Mesenchymal stem cell (in vitro differentiated cells and primary cell): ENCODE data around the gene ZACN.

Experiments
- DNase-seq: peaks from one replicate; pipeline ENCODE4 v3.0.0-alpha.2; 2013
- H2AFZ ChIP-seq: one replicate; pipeline ENCODE4 v1.6.1; 2013; ENCODE audit warnings: low read depth, mild to moderate bottlenecking, control low read depth, inconsistent platforms, low read length, moderate library complexity
- H2AK5ac ChIP-seq: 2 replicates; pipeline ENCODE4 v1.6.1; 2013; ENCODE audit warnings: low read length, moderate library complexity, mild to moderate bottlenecking, inconsistent platforms; ENCODE audit not compliant: severe bottlenecking
- H2BK120ac ChIP-seq: one replicate; pipeline ENCODE4 v1.6.1; 2013; ENCODE audit warnings: low read depth, mild to moderate bottlenecking, inconsistent platforms, low read length, moderate library complexity
- H2BK12ac ChIP-seq, 2 experiments: one replicate each; pipeline ENCODE4 v1.6.1; 2013; ENCODE audit warnings: inconsistent platforms in 2 of 2, low read length in 2 of 2, mild to moderate bottlenecking in 2 of 2, moderate library complexity in 2 of 2, control low read depth in 1 of 2
- H2BK15ac ChIP-seq: one replicate; pipeline ENCODE4 v1.6.1; 2013; ENCODE audit warnings: mild to moderate bottlenecking, low read depth, inconsistent platforms; ENCODE audit not compliant: poor library complexity, severe bottlenecking
- H2BK5ac ChIP-seq: 2 replicates; pipeline ENCODE4 v1.6.1; 2013; ENCODE audit warnings: low read depth, mild to moderate bottlenecking, low read length, control low read depth, inconsistent platforms; ENCODE audit not compliant: poor library complexity, severe bottlenecking
- H3K14ac ChIP-seq, 2 experiments: one replicate each; pipeline ENCODE4 v1.6.1; 2013; ENCODE audit warnings: inconsistent platforms in 2 of 2, low read length in 2 of 2, control low read depth in 1 of 2, mild to moderate bottlenecking in 1 of 2, moderate library complexity in 1 of 2
- H3K18ac ChIP-seq, 2 experiments: one replicate each; pipeline ENCODE4 v1.6.1; 2013; ENCODE audit warnings: inconsistent platforms in 2 of 2, low read length in 2 of 2, control low read depth in 1 of 2, low read depth in 1 of 2, mild to moderate bottlenecking in 1 of 2
- H3K23ac ChIP-seq, 2 experiments: one replicate each; pipeline ENCODE4 v1.6.1; 2013; ENCODE audit warnings: inconsistent platforms in 2 of 2, low read length in 2 of 2, mild to moderate bottlenecking in 2 of 2, moderate library complexity in 2 of 2, control low read depth in 1 of 2
- H3K27ac ChIP-seq: 2 replicates; pipeline ENCODE4 v1.5.1; 2013; ENCODE audit warnings: mild to moderate bottlenecking, moderate library complexity, low read length, control low read depth, inconsistent platforms; ENCODE audit not compliant: poor library complexity, severe bottlenecking
- H3K27me3 ChIP-seq, 2 experiments: 2 replicates each; pipeline versions ENCODE4 v1.6.1 to v1.7.0; 2013; ENCODE audit warnings: low read length in 2 of 2, mild to moderate bottlenecking in 2 of 2, moderate library complexity in 2 of 2, control low read depth in 1 of 2, inconsistent platforms in 1 of 2; ENCODE audit not compliant: control insufficient read depth in 1 of 2, insufficient read depth in 1 of 2
- H3K36me3 ChIP-seq, 2 experiments: 2 replicates each; pipeline versions ENCODE4 v1.6.1 to v1.7.0; 2013; ENCODE audit warnings: low read length in 2 of 2, control low read depth in 1 of 2, inconsistent platforms in 1 of 2, low read depth in 1 of 2, mild to moderate bottlenecking in 1 of 2; ENCODE audit not compliant: insufficient read depth in 2 of 2, control insufficient read depth in 1 of 2
- H3K4ac ChIP-seq, 2 experiments: one replicate each; pipeline ENCODE4 v1.6.1; 2013; ENCODE audit warnings: inconsistent platforms in 2 of 2, low read length in 2 of 2, mild to moderate bottlenecking in 2 of 2, moderate library complexity in 2 of 2, control low read depth in 1 of 2, low read depth in 1 of 2
- H3K4me1 ChIP-seq: 2 replicates; pipeline ENCODE4 v1.6.1; 2013; ENCODE audit warnings: low read depth, low read length, control low read depth; ENCODE audit not compliant: control insufficient read depth, insufficient read depth
- H3K4me2 ChIP-seq: 2 replicates; pipeline ENCODE4 v1.6.1; 2013; ENCODE audit warnings: low read length, mild to moderate bottlenecking, inconsistent platforms; ENCODE audit not compliant: poor library complexity, severe bottlenecking
- H3K4me3 ChIP-seq, 2 experiments: 2 replicates each; pipeline versions ENCODE4 v1.5.1 to v1.7.0; 2013; ENCODE audit warnings: low read length in 2 of 2, mild to moderate bottlenecking in 2 of 2, control low read depth in 1 of 2, low read depth in 1 of 2; ENCODE audit not compliant: insufficient read depth in 1 of 2
- H3K79me1 ChIP-seq: replicated peaks from 2 replicates; pipeline ENCODE4 v1.6.1; 2013; ENCODE audit warnings: mild to moderate bottlenecking, control low read depth, low read length, inconsistent platforms; ENCODE audit not compliant: poor library complexity, severe bottlenecking
- H3K9ac ChIP-seq: 2 replicates; pipeline ENCODE4 v1.7.0; 2013; ENCODE audit warnings: mild to moderate bottlenecking, low read length, moderate library complexity
- H3K9me3 ChIP-seq: 2 replicates; pipeline ENCODE4 v1.7.0; 2013; ENCODE audit warnings: mild to moderate bottlenecking, low read length; ENCODE audit not compliant: control insufficient read depth
- H4K8ac ChIP-seq: one replicate; pipeline ENCODE4 v1.6.1; 2013; ENCODE audit warnings: inconsistent platforms, mild to moderate bottlenecking, low read length, moderate library complexity
- H4K91ac ChIP-seq: one replicate; pipeline ENCODE4 v1.6.1; 2013; ENCODE audit warnings: mild to moderate bottlenecking, low read length, inconsistent platforms
- WGBS: methylation state at CpG from one replicate; pipeline ENCODE4 v1.1.7; 2013; ENCODE audit warnings: mixed read lengths; 5-methylcytosine and 5-hydroxymethylcytosine counted together

ZACN gene

DNA sequence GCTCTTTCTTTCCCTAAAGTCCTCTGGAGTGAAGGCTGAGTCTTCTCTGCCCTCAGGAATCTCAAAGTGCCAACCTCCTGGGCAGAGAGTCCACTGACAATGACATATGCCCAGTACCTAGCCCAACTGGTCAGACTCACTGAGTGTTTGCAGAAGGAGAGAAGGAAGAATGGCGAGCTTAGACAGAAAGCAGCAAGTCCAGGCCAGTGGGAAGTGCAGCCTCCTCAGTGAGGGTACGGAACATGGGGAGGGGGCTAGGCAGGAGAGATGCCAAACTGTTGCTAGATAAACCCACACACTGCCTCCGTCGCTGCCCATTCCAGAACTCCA is 23.9 kb downstream of the ZACN start:
- 6% methylated on average over 4 of the region's 4 CpGs for WGBS
- H3K14ac ChIP-seq: peak overlapping the region in 1 of 2 experiments; percentile 22

DNA sequence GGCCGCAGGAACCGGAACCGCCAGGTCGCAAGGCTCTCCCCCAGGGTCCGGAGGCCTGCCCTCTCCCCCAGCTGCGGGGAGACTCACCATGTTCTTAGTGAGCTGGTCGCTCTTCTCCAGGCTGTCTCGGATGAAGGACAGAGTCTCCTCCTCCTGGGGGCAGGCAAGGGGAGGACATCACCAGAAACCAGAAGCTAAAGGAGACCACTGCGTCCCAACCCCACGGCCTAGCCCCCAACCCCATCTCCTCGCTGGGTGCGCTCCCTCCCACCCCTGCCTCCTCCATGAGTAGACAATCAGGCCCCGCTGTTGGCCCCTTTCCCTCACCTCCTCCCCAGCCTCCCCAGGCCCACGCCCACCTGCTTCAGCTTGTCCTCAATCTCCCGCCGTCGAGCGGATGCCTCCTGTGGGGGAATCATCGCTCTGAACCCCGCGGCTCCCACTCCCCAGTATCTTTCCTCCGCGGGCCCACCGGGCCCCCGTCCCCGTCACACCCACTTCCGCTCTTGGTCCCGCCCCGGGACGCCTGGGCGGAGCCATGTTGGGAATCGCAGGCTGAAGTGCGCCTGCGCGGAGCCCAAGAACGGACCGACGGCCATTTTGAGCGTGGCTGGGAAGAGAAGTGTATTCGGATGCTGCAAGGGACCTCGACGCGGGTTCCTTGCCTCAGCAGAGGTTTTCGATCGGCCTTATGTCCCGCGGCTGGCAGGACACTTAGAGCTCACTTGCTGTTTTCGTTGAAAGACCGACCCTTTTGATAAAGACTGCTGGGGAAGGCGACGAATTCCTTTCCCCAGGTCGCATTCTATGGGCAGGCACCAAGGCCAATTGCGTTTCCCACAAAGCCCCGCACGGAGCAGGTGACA is 24.5 kb downstream of the ZACN start, which contains the start of gene EXOC7:
Gene EXOC7 (minus strand): TSS at position 514 of the 866 bp plus-strand sequence. CDS start 95 bp downstream, at position 419.
- peaks cover 15% of the 10 kb centered on the region for H3K4me1 ChIP-seq
- 6% methylated on average over 52 of the region's 55 CpGs for WGBS
- DNase-seq: peak; percentile 91
- H3K18ac ChIP-seq: peak within 1 kb of the TSS; percentile 93 to 95
- H3K9me3 ChIP-seq: no peaks in the 10 kb centered on the region
- H3K27me3 ChIP-seq: no peaks in the 10 kb centered on the region
- H2BK120ac ChIP-seq: peak within 1 kb of the TSS; percentile 90
- peak within 1 kb of the TSS; percentile 73 for H3K4me2 ChIP-seq
- H4K91ac ChIP-seq: peak within 1 kb of the TSS; percentile 95
- H4K8ac ChIP-seq: peak within 1 kb of the TSS; percentile 100
- H3K79me1 ChIP-seq: peaks cover 17% of the 10 kb centered on the region
- peak within 1 kb of the TSS; percentile 71 for H3K27ac ChIP-seq
- H2BK5ac ChIP-seq: peak within 1 kb of the TSS; percentile 22
- H2BK12ac ChIP-seq: peak within 1 kb of the TSS in 1 of 2 experiments; percentile 39
- H3K9ac ChIP-seq: peak within 1 kb of the TSS; percentile 84
- peak within 1 kb of the TSS; percentile 95 for H2AK5ac ChIP-seq
- peaks cover 24 to 31% of the 10 kb centered on the region in 2 experiments for H3K36me3 ChIP-seq
- H3K23ac ChIP-seq: peak within 1 kb of the TSS in 1 of 2 experiments; percentile 80
- H3K4me3 ChIP-seq: peak within 1 kb of the TSS; percentile 81 to 86
- peak within 1 kb of the TSS; percentile 91 to 99 for H3K4ac ChIP-seq
- no peak within 1 kb of the TSS for H2BK15ac ChIP-seq
- peak within 1 kb of the TSS in 1 of 2 experiments; percentile 73 for H3K14ac ChIP-seq
- H2AFZ ChIP-seq: peak within 1 kb of the TSS; percentile 78

More for the DNA sequence above, 23.9 kb downstream of the ZACN start:
- Histone ChIP-seq H4K91ac (peak overlapping the region; percentile 54), H3K27ac (peak overlapping the region; percentile 71), H3K4me2 (peak overlapping the region; percentile 56), H3K23ac (peak overlapping the region in 1 of 2 experiments; percentile 47), H3K9me3 (no peaks in the 10 kb centered on the region), H2BK12ac (no peak overlapping the region), H3K79me1 (peaks cover 18% of the 10 kb centered on the region), H2AK5ac (no peak overlapping the region), H2BK5ac (no peak overlapping the region), H2BK15ac (no peak overlapping the region), H3K9ac (peak overlapping the region; percentile 84), H4K8ac (peak overlapping the region; percentile 59), H3K4me3 (peak overlapping the region; percentile 81 to 86), H3K18ac (peak overlapping the region; percentile 2 to 70), H2BK120ac (no peak overlapping the region), H3K36me3 (peaks cover 25 to 32% of the 10 kb centered on the region in 2 experiments), H3K27me3 (no peaks in the 10 kb centered on the region), H3K4ac (peak overlapping the region; percentile 21 to 59), H3K4me1 (peaks cover 15% of the 10 kb centered on the region), H2AFZ (peak overlapping the region; percentile 33)
- DNase-seq: no peak

DNA sequence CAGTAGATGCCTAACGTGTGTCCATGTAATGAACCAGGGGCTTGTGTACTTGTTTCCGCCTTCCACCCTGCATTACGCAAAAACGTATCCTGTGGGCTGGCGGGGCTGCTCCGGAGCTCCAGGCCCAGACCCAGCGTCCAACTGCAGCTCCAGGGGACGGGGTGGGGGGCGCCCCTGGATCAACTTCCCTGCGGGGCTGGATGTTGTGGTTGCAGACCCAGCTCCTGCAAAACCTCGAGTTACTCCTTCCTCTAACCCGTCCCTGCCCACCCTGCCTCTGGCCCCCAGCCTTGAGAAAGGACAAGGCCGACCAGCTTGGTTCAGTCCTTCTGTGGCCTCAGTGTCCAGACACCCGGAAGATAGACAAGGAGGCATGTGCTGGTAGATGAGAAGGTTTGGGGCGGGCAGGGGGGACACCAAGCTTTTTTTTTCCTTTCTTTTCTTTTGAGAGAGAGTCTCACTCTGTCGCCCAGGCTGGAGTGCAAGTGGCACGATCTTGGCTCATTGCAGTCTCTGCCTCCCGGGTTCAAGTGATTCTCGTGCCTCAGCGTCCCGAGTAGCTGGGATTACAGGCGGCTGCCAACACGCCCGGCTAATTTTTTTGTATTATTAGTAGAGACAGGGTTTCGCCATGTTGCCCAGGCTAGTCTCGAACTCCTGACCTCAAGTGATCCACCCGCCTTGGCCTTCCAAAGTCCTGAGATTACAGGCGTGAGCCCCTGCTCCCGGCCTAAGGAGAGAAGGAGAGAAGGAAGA is 25.3 kb downstream of the ZACN start:
- Histone ChIP-seq H3K14ac (peak overlapping the region in 1 of 2 experiments; percentile 26), H3K79me1 (peaks cover 17% of the 10 kb centered on the region), H2BK15ac (no peak overlapping the region), H2AK5ac (peak overlapping the region; percentile 95), H3K18ac (peak overlapping the region; percentile 74 to 95), H3K9me3 (no peaks in the 10 kb centered on the region), H3K27me3 (no peaks in the 10 kb centered on the region), H2BK12ac (peak overlapping the region in 1 of 2 experiments; percentile 58), H3K36me3 (peaks cover 20 to 26% of the 10 kb centered on the region in 2 experiments), H3K4me2 (peak overlapping the region; percentile 73), H3K9ac (peak overlapping the region; percentile 84), H3K4me1 (peaks cover 15% of the 10 kb centered on the region), H3K27ac (peak overlapping the region; percentile 43), H4K91ac (peak overlapping the region; percentile 88), H2BK120ac (peak overlapping the region; percentile 68), H3K23ac (peak overlapping the region in 1 of 2 experiments; percentile 42), H2AFZ (peak overlapping the region; percentile 78), H3K4me3 (peak overlapping the region; percentile 42 to 81), H2BK5ac (no peak overlapping the region), H3K4ac (peak overlapping the region; percentile 91 to 99), H4K8ac (peak overlapping the region; percentile 100)
- no peak for DNase-seq
- 94% methylated on average over 27 of the region's 29 CpGs for WGBS
